Germinal center (tissue), 1 donor: ENCODE data around the gene ITGA11.

ENCODE experiments used
- DNase-seq: peaks from one replicate; pipeline ENCODE4 v3.0.0; 2012; ENCODE audit warnings: mixed read lengths, low spot score

The ITGA11 gene

GRCh38 chr15:68352401-68353062 is 79.4 kb downstream of the ITGA11 start:
- DNase-seq = no peak

- DNase-seq = no peak
Measured at GRCh38 chr15:68349151-68349550, 82.8 kb downstream of the ITGA11 start.

DNA sequence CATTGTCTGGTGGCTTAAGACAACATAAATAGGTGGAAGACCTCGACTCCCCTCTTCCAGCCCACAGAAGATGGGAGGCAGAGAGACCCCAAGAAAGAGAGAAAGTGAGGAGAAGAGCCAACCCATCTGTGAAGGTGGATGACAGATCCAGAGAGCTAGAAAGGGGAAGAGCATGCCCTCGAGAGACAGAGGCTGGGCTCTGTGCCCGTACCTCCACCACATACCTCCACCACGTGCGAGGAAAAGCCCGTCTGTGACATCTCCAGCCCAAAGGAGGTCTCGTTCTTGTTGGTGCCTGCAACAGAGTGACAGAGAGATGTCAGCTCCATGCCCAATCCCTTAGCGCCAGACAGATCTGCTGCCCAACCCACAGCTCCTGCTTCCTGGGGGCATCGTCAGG is 83.4 kb downstream of the ITGA11 start:
- no peak for DNase-seq

DNA sequence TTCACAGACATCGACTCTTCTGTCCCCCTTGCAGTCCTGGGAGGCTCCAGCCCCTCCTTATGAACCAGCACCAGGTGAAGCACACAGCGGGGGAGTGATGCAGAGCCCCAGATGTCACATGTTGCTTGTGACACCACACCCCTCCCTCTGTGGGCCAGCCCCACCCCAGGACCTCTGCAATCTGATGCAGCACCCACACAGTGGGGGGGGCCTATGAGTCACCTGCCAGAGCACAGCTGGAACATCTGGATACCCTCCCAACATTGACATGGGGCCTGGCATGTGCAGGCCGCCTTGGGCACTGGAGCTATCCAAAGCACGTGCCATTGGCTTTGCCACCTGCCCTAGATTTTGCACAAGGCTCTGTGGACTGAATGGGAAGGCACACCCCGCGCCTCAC is 83.9 kb downstream of the ITGA11 start:
- DNase-seq = no peak

GRCh38 chr15:68347392-68347791 is 84.6 kb downstream of the ITGA11 start:
- DNase-seq = no peak

DNA sequence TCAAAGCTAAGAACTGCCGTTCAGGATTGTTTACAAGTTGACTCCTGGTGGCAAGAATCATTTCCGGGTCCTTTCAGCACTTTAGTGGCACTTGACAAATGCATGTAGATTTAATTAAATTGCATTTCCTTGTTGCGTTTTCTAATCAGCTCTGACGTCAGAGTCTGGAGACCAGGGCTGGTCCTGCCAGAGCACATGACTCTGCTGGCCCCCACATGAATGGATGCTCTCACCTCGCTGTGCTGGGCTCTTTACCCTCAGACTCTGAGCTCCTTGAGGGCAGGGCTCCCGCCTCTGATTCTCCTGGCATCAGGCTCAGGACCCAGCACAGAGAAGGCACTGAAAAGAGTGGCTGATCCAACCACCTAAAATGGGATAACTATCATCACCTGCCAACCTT is 85.0 kb downstream of the ITGA11 start:
- no peak for DNase-seq

DNA sequence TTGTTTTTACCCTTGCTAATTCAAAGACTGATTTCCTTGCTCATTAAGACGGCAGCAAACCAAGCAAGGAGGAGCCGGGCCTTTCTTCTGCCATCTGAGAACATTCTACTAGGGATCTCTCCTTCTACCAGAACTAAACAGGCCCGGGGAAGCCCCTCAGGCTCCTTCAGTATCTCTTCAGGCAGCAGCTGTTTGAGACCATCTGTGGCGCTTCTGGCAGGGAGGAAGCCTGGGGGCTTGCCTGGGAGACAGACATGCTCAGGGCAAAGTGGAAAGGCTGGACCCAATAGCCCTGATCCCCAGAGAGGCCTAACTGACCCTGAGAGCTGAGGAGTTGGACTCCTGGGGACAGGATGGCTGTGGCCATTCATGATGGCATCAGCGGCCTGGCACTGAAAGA is 86.5 kb downstream of the ITGA11 start:
- no peak for DNase-seq

DNA sequence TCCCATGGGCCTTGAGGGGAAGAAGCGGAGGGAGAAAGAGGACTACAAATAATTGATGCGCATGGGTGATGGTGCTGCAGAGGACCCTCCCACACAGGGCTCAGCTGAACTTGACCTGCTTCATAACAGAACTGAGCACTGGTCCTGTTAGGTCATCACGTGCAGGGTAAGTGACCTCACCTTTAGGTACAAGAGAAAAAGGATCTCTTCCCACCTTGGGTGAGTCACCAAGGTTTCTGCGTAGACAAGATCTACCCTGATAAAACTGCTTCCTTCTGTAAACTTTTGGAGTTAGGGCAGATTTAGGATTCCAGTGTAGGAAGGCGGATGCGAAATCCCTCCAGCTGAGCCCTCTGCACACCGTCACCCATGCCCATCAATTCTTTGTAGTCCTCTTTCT is 87.4 kb downstream of the ITGA11 start:
- no peak for DNase-seq

- no peak for DNase-seq
Measured at GRCh38 chr15:68343579-68344225, 88.3 kb downstream of the ITGA11 start.

DNA sequence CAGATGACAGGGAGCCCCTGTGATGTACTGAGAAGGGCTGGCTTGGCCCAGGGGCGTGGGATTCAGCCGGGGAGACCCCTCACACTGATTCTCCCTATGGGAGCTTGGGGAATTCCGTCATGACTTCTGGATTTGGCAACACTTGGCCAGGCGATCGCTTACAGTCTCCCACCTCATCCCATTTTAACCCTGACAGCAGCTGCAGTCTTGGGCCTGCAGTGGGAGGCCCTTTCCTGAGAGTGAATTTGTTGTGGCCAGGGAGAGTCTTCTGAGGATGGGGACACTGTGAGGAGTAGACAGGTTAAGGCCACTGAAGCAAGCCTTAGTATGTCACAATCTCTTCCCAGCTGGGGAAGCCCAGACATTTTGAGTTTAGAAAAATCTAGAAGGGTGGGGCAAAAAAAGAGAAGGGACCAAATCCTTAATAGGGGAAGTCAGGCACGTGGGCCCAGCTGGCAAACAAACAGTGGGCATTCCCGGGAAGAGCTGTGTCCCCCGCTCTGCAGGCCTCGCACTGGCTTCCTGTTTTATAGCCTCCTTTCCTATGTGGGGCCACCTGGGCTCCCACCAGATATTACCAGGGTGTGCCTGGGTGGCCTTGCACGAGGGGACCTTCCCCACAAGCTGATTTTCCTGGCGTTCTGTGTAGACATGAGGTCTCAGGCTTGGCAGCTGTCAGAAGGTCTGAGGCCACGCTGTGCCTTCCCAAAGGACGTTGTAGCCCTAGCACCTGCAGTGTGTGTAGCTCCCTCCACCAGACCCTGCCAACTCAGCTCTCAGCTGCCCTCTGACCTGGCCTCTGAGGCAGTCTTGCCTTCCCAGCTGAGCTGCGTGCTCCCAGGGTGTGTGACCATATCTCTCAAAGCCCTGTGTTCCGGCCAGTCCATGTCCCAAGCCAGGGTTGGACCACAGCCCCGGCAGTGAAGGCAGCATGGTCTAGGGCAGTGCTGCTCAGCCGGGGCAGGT is 89.9 kb downstream of the ITGA11 start:
- no peak for DNase-seq

DNA sequence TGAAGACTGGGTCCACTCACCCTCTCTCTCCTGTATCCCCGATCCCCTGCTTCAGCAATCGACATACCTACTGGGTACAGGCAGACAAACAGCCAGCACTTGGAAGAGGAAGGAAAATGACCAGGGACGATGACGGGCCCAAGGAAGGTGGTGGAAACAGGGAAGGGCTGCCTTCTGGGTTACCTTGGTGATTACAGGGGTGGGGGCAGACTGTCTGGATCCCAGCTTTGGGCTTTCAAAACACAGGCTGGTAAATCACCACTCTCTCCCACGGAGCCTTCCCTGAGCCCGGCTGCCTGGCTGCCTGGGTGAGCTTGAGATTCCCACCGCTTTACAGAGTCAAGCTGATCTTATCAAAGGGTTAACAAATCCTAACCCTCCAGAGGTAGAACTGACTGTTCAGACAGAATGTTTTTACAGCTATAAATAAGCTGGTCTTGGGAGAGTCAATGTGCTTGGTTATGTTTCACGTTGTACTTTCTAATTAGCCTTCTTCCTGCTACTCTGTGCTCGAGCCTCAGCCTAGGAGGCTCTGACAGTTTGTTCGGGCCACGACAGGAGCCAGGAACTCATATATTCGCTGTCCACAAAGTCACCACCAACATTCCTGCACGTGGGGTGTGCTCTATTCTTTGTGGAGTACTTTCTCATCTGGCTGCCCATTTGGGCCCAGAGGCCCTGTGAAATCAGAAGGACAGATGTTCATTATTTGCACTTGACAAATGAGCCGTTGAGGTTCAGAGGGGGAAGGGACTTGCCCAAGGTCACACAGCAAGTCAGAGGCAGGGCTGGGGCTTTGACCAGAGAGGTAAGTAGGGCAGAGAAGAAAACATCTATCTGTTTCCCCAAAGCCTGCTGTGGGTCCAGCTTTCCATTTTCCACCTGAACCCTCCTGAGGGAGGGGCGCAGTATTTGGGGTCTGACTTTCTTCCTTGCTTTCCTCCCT is 91.0 kb downstream of the ITGA11 start:
- DNase-seq = no peak

DNA sequence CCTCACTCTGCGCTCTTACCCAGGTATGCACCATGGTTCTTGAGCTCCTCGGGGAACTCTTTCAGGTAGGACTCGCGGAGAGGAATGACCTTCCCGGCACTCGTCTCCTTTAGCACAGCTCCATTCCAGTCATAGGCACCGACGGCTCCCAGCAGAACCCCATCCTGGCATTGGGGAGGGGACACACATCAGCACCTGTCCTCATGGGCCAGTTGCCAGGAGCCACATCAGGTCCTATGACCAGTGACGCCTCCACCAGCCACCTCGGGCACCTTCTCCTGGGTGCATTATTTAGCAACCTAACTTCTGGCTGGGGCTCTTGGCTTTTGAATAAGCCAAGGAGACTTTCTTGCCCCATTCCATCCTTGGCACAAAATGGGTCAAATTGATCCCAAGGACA is 92.5 kb downstream of the ITGA11 start:
- no peak for DNase-seq

GRCh38 chr15:68337826-68338225 is 94.1 kb downstream of the ITGA11 start:
- DNase-seq = no peak

DNA sequence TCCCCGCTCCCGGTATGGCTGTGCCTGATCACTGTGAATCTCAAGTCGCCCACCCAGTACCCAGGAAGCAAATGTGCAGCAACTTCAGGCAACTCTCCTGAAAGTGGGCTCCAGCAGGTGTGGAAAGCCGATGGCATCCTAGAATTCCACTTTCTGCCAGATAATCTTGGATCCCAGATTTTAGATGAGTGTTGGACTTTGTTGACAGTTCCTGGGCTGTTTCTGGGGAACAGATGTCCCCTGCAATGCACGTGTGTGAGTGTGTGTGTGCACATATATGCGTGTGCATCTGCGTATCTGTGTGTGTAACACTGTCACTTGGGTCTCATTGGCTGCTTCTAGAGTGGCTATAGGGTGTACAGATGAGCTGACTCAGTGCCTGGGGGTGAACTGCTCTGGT is 95.4 kb downstream of the ITGA11 start:
- DNase-seq = no peak

- DNase-seq = no peak
Measured at GRCh38 chr15:68335655-68336054, 96.3 kb downstream of the ITGA11 start.

DNA sequence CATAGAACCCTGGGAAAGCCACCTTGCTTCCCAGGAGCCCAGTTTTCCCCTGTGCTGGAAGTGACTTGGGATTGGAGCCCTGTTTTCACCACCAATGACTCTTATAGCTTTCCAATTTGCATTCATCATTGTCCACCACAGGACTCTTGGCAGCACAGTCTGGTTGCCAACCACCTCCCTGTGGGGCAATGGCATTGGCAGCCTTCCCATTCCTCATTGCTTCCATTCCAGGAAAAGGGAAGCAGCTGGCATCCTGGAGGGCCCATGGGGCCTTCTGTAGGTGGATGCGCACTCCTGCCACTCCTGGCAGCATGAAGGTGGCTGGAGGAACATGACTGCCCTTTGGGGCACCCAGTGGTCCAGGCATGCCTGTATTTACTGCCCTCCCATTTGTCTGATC is 96.7 kb downstream of the ITGA11 start:
- no peak for DNase-seq

GRCh38 chr15:68334661-68335124 is 97.3 kb downstream of the ITGA11 start:
- DNase-seq = no peak

DNA sequence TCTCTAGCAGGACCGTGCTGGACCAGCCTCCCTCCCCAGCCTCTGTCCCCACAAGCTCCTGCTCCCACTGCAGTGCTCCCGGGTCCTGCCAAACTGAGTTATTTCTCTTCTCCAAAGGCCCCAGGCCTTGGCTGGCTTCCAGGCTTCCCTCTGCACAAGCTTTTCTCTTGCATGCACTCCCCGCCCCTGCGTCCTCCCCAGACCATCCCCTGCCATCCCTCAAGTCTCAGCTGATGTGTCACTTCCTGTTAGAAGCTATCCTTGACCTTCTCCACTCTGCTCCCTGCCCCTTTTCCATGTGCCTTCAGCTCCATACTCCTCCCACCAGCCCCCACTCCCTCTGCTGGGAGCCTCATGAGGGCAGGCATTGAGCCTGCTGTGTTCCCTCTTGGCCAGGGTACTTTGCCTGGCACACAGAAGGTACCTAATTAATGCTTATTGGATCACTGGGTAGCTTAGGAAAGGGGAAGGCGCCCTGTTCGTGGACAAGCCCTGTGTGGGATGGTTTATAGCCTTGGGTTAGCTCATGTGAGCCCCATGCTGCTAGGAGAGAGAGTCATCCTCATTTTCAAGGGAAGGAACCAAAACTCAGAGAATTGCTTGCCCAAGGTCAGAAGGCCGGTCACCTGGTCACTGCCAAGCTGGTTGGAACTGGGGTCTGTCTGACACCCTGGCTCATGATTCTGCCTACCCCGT is 98.0 kb downstream of the ITGA11 start:
- DNase-seq = no peak

- DNase-seq = no peak
Measured at GRCh38 chr15:68332266-68332665, 99.7 kb downstream of the ITGA11 start.

- DNase-seq = no peak
Measured at GRCh38 chr15:68330901-68331300, 101.1 kb downstream of the ITGA11 start.

- no peak for DNase-seq
Measured at GRCh38 chr15:68330416-68330815, 101.5 kb downstream of the ITGA11 start.
